Ecto neural progenitor cell (in vitro differentiated cells): Measurements from ENCODE around the gene MMP24OS.

Source experiments
- DNase-seq: peaks from one replicate; pipeline ENCODE4 v3.0.0-alpha.2; 2018; ENCODE audit warnings: low spot score

The MMP24OS gene

GRCh38 chr20:35251613-35251940, 26.3 kb downstream of the MMP24OS start:
- DNase-seq, result no peak

GRCh38 chr20:35248641-35249475, 29.1 kb downstream of the MMP24OS start:
- no peak for DNase-seq

GRCh38 chr20:35246723-35247122, 31.2 kb downstream of the MMP24OS start:
- no peak for DNase-seq

- no peak for DNase-seq
Observed at GRCh38 chr20:35243986-35244385, 33.9 kb downstream of the MMP24OS start.

DNA sequence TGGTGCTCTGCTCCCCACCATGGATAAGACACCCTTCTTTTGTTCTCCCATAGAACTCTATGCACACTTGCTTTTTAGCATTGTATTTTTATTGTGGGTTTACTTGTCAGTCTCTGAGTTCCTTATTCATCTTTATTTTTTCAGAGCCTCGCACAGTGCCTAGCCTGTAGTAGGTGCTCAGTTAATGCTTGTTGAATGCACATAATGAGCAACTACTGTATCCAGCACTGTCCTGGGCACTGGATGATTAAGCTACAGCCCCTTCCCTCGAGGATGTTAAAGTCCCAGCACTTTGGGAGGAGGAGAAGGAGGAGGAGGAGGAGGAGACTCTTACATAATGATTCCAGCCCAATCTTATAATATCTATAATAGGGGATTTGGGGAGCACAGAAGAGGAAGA, 34.6 kb downstream of the MMP24OS start:
- no peak for DNase-seq

- DNase-seq, result no peak
Observed at GRCh38 chr20:35240811-35241293, 37.1 kb downstream of the MMP24OS start.

DNA sequence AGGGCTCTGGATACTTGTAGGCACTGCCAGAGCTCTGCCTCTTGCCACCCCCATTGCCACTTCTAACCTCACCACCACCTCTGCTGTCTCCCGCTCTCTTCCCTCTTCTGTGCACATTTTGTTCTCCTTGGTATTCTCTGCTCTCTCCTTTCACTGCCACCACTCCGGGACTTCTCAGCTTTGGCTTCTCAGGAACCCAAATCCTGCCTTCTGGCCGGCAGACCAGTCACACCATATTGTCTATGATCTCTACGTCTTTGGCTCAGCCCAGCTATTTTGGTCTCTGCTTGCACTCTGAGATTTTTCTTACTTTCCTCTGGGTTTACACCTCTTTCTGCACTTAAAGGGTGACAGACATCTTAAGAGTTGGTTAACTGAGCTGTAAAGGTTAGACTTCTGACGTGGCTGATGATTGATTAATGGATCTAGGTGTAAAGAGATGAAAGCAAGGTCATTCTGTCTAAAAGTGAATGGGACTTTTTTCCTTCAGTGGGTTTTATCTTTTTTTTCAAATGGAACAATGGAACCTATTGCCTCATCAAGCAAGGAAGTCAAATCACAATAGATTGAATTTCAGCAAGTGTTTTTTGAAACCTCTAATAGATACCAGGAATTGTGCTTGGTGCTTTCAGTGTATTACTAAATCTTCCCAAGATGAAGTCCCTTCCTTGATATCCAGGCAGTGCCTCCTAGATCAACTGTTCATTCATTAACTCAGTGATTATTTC, 37.7 kb downstream of the MMP24OS start:
- DNase-seq, result no peak

GRCh38 chr20:35238735-35239134, 39.2 kb downstream of the MMP24OS start:
- DNase-seq, result no peak

GRCh38 chr20:35238170-35238569, 39.8 kb downstream of the MMP24OS start:
- DNase-seq, result no peak

- DNase-seq, result no peak
Observed at GRCh38 chr20:35237486-35237885, 40.4 kb downstream of the MMP24OS start.

- DNase-seq, result no peak
Observed at GRCh38 chr20:35235881-35236280, 42.0 kb downstream of the MMP24OS start.

DNA sequence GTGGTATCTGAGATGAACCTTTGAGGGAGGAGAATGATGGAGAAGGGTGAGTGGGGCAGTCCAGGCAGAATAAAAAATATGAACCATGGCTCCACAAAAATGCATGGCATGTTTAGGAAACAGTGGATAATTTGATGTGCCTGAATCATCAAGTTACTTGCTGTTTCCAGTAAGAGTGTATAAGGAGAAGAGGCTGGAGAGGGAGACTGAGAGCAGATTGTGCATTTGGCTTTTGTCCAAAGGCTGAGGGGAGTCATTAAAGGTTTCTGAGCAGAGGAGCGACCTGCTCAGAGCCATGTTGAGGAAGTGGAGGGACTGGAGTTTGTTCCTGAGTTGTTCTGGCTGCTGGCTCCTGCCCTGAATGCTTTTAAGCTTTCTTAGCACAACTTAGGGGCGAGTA, 45.3 kb downstream of the MMP24OS start:
- no peak for DNase-seq

DNA sequence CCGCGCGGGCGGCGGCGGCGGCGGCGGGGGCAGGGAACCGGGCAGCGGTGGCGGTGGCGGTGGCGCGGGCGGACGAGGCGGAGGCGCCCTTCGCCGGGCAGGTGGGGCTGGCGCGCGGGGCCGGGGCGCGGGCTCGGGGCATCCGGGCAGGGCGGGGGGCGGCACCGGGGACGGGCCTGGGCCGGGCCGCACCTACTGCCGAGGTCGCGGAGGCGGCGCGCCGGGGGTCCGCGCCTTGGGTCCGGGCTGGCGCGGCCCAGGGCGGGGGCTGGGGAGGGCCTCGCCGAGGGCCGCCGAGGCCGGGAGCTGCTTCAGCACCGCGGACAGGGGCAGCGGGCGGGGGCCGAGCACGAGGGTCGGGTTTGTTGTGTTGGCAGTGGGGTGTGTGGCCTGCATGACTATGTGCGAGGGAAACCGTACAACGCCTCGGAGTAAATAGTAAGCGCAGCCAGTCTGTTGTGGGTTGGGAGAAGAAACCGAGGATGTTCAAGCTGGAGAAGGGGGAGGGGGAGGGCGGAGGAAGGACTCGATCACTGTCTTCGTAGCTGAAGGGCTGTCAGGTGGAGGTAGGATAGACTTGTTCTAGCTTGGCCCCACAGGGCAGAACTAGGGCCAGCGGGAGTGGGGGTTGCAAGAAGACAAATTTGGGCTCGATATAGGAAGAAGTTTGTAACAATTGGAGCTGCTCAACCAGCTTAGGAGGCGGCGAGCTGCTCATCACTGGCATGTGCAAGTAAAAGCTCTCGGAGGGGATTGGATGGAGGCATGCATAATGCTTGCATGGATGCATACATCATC, 50.8 kb downstream of the MMP24OS start:
- DNase-seq, result peak; percentile 84
